D721Med (cell line): Measurements from ENCODE around the gene IFI27L1.

Source experiments
- DNase-seq: peaks from one replicate; pipeline ENCODE4 v3.0.0; 2011; ENCODE audit warnings: low spot score; ENCODE audit not compliant: insufficient read length
- FAIRE-seq: peaks from 2 replicates; lab custom pipeline; 2011; peaks lifted over from hg19 to GRCh38; lab: Jason Lieb, UNC
- TF ChIP-seq, protein P1 (sequence below): IDR thresholded peaks from 2 replicates; pipeline ENCODE4 v1.5.1; 2012; ENCODE audit warnings: mild to moderate bottlenecking, control low read depth; ENCODE audit not compliant: insufficient read depth; ENCODE audit errors: missing control alignments

The IFI27L1 gene

DNA sequence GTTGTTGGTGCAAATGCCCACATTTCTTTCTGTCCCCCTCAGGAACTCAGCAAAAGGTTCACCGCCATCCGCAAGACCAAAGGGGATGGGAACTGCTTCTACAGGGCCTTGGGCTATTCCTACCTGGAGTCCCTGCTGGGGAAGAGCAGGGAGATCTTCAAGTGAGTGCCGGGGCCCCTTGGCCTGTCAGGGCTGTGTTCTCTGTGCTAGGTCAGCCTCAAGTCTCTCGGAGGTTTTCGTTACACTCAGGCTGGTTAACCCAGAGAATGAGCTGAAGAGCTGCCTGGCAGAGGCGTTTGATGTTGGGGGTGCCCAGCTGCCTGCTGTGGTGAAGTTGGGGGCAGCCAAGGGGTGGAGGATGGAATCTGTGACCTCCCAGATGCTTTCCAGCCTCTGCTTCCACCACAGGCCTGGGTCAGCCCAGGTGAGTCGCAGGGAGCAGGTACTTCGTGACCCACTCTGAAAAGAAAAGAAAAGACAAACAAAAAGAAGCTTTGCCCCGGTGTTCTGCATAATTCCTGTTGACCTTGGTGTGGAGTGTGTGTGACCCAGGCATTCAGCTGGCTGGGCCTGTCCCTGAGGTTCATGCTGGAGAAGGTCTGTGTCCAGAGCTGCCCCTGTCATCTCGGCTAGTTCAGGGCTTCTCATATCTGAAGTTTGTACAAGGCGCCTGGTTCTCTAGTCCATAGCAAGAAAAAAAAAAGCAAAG is 42.0 kb upstream of the IFI27L1 start:
- TF ChIP-seq, protein P1, sequence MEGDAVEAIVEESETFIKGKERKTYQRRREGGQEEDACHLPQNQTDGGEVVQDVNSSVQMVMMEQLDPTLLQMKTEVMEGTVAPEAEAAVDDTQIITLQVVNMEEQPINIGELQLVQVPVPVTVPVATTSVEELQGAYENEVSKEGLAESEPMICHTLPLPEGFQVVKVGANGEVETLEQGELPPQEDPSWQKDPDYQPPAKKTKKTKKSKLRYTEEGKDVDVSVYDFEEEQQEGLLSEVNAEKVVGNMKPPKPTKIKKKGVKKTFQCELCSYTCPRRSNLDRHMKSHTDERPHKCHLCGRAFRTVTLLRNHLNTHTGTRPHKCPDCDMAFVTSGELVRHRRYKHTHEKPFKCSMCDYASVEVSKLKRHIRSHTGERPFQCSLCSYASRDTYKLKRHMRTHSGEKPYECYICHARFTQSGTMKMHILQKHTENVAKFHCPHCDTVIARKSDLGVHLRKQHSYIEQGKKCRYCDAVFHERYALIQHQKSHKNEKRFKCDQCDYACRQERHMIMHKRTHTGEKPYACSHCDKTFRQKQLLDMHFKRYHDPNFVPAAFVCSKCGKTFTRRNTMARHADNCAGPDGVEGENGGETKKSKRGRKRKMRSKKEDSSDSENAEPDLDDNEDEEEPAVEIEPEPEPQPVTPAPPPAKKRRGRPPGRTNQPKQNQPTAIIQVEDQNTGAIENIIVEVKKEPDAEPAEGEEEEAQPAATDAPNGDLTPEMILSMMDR, result no peak
- FAIRE-seq (no peak), DNase-seq (no peak)

DNA sequence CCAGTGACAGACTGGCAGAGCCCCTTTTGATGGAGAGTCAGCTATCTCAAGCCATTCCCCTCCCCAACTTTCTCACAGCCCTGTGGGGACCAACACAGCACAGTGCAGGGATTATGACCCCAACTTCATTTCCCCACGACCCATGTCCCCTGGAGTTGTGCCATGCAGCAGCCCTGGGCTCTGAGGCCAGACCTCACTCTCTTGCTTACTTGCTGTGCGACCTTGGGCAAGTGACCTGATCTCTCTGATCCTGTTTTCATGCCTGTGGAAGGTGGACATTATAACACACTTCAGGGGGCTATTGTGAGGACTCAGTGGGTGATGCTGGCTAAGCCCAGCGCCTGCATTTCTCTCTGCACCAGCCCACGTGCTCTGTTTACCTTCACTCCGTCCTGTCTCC is 40.9 kb upstream of the IFI27L1 start:
- FAIRE-seq, result no peak
- DNase-seq, result no peak
- TF ChIP-seq, protein P1, result no peak

DNA sequence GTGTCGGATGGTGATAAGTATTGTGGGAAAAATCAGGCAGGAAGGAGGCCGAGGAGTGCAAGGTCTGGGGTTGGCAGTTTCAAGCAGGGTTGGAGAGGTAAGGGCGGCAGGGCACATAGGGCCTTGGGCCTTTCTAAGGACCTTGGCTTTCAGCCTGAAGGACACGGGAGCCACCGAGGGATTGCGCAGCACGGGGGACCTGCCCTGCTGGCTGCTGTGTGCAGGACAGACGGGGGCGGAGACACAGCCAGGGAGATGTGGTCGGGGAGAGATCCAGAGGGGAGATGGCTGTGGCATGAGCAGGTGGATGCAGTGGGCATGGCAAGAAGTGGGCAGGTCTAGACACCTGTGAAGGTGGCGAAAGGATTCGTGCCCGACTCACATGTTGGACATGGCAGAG is 40.3 kb upstream of the IFI27L1 start:
- FAIRE-seq, result no peak
- TF ChIP-seq, protein P1, result no peak
- no peak for DNase-seq

DNA sequence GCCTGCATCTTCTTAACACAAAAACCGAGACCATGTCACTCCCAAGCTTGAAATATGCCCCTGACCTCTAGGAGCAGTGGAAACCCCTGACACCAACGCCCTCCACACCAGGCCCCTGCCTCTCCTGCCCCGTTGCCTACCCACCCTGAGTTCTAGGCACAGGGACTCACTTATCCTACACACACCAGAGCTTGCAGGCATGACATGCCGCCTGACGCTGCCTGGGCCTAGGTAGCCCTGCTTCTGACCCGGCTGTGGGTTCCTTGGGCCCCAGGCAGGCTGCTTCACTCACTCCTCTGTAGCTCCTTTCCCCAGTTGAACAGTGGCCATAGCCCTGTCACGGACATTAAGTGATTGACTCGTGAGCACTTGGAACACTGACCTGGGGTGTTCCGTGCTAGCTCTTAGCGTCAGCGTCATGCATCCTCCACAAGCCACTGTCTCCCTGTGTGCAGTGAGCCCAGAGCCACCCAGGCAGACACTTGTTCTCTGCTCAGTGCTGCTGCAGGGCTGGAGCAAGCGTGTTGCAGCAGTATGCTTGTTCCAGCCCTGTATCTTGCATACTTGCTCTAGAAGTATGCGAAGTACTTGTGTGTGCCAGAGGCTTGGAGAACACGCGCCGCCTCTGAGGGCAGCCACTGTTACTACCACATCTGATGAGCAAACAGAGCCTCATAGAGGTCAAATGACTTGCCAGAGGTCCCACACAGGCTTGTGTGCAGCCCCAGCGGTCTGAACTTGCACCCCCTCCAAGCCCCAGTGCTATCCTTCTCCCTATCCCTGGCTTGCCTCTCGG is 39.4 kb upstream of the IFI27L1 start:
- TF ChIP-seq, protein P1, result no peak
- FAIRE-seq, result no peak
- no peak for DNase-seq

DNA sequence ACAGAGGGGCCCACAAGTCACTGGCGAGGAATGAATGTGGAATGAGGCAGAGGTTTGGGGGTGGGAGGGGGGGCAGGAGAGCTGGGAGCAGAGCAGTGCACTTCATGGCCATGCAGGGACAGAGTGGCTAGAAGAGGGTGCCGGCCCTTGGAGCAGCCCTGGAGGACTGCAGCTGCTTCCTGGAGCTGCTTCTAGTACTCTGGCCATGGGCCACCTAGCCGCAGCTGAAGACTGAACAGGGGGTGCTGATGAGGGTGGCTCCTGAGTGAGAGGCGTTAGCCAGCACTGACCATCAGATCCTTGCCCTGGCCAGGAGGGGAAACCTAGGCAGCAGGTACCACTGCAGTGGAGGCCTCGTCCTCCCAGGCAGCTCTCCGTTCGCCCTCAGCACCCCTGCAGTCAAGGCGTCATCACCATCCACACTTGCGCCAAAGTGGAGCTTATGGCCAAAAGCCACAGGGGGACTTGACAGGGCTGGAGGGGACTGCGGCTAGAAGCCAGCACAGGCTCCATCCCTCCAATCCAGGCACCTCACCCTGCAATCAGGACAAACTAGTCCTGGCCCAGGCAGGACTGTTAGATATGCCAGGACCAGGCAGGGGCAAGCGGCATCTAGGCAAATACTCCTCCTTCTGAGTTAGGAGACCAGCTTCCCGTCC is 38.5 kb upstream of the IFI27L1 start:
- DNase-seq, result no peak
- TF ChIP-seq, protein P1, result no peak
- FAIRE-seq, result no peak

DNA sequence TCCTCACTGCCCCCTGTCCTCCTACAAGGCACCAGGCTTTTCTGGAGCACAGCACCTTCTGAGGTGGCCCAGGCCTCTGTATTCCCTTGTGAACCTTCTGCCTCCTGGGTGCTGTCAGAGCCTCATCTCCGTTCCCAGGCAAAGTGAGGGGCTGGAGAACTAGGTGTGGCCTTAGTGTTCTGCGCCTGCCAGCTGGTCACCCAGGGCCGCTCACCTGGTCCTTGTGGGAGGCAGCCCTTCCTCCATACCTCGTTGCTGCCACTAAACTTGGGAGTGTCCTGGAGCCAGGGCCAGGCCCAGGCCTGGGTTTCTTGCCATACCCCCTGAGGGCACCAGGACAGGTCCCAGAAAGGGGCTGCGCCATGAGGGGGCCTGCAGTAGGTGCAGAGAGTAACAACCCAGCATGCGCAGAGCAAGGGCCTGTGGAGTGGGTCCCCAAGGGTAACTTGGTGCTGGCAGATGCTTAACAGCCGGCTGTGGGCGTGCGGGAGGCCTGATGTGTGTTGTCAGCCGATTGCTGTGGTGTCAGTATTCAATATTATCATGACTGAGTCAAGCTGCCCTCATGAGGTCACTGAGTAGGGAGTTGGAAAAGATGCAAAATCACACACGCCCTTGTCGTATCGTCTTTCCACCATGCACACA is 37.9 kb upstream of the IFI27L1 start:
- FAIRE-seq (no peak), DNase-seq (no peak)
- TF ChIP-seq, protein P1, result no peak
